Stimulated activated effector memory CD8-positive, alpha-beta T cell treated with anti-CD3 and anti-CD28 coated beads, Interleukin-12 subunit alpha, Interleukin-12 subunit beta, amount 100 ng/mL, for 72 hours (primary cell): Measurements from ENCODE around the gene NUDT9.
"Not testable (repeated sequence)": the region's sequence is repeated elsewhere in the genome, so short reads cannot be mapped to it uniquely, and the experiment has no call there.

Experiments used
- ATAC-seq: fragments of 150-1000 bp; cut with Tn5 transposase; 2 replicates; pipeline ENCODE4 v1.10.0; 2021
- DNase-seq, 2 donors: peaks; one replicate each; pipeline ENCODE4 v3.0.0; 2021 to 2022; ENCODE audit warnings: low spot score in 2 of 2
- H3K27ac Mint-ChIP-seq: one replicate; pipeline ENCODE4 v1.8.0; 2022; ENCODE audit warnings: mild to moderate bottlenecking, mixed read lengths
- H3K36me3 Mint-ChIP-seq: one replicate; pipeline ENCODE4 v1.8.0; 2022; ENCODE audit warnings: mild to moderate bottlenecking, mixed read lengths
- H3K4me1 Mint-ChIP-seq: one replicate; pipeline ENCODE4 v1.8.0; 2022; ENCODE audit warnings: mixed read lengths
- H3K4me3 Mint-ChIP-seq: one replicate; pipeline ENCODE4 v1.8.0; 2022; ENCODE audit warnings: mild to moderate bottlenecking, mixed read lengths
- H3K9me3 Mint-ChIP-seq: one replicate; pipeline ENCODE4 v1.8.0; 2022; ENCODE audit warnings: mixed read lengths

The NUDT9 gene

GRCh38 chr4:87422104-87423052 is at the start of gene NUDT9:
Gene NUDT9 (plus strand): TSS chr4:87422573. CDS start chr4:87422906, 333 bp downstream.
- DNase-seq = peak; percentile 76 to 92
- H3K4me1 Mint-ChIP-seq = peaks cover 17% of the 10 kb centered on the region
- ATAC-seq = peak; percentile 93
- peaks cover 9% of the 10 kb centered on the region for H3K36me3 Mint-ChIP-seq
- peak within 1 kb of the TSS; percentile 95 for H3K27ac Mint-ChIP-seq
- H3K4me3 Mint-ChIP-seq = peak within 1 kb of the TSS; percentile 98
- H3K9me3 Mint-ChIP-seq = no peaks in the 10 kb centered on the region

- ATAC-seq (peak; percentile 40), DNase-seq (no peak)
- Mint-ChIP-seq H3K36me3 (peaks cover 56% of the 10 kb centered on the region), H3K4me1 (no peaks in the 10 kb centered on the region), H3K27ac (no peak overlapping the region), H3K9me3 (no peaks in the 10 kb centered on the region), H3K4me3 (no peak overlapping the region)
Measured at GRCh38 chr4:87375719-87376291, 46.6 kb upstream of the NUDT9 start.

GRCh38 chr4:87377816-87378215 is 44.6 kb upstream of the NUDT9 start:
- H3K4me1 Mint-ChIP-seq = peaks cover 2% of the 10 kb centered on the region
- peaks cover 49% of the 10 kb centered on the region for H3K36me3 Mint-ChIP-seq
- DNase-seq = no peak
- no peak for ATAC-seq
- no peak overlapping the region for H3K4me3 Mint-ChIP-seq
- no peaks in the 10 kb centered on the region for H3K9me3 Mint-ChIP-seq
- no peak overlapping the region for H3K27ac Mint-ChIP-seq

DNA sequence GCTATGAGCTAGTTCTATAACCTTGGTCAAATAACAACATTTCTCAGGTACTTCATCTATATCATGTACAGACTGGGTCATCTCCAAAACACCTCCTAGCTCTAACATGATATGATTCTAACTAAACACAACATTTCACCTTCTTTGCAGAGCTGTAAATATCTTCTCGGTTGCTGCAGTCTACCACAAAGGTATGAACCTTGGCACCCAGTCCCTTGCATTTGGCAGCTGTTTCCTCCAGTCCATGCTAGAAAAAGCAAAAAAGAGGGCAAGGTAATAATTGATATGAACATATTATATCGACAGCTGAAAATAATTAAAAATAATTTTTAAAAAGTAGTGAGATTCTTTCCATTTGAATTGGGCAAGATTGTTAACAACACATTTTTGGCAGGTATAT is 40.3 kb upstream of the NUDT9 start:
- H3K4me3 Mint-ChIP-seq = no peak overlapping the region
- peaks cover 24% of the 10 kb centered on the region for H3K36me3 Mint-ChIP-seq
- ATAC-seq (no peak), DNase-seq (no peak)
- H3K4me1 Mint-ChIP-seq = peaks cover 32% of the 10 kb centered on the region
- H3K9me3 Mint-ChIP-seq = no peaks in the 10 kb centered on the region
- no peak overlapping the region for H3K27ac Mint-ChIP-seq

- Mint-ChIP-seq H3K36me3 (peaks cover 24% of the 10 kb centered on the region), H3K4me3 (no peak overlapping the region), H3K4me1 (peaks cover 40% of the 10 kb centered on the region), H3K9me3 (no peaks in the 10 kb centered on the region), H3K27ac (peak overlapping the region; percentile 4)
- no peak for ATAC-seq
- DNase-seq = no peak
Measured at GRCh38 chr4:87382931-87383330, 39.4 kb upstream of the NUDT9 start.

DNA sequence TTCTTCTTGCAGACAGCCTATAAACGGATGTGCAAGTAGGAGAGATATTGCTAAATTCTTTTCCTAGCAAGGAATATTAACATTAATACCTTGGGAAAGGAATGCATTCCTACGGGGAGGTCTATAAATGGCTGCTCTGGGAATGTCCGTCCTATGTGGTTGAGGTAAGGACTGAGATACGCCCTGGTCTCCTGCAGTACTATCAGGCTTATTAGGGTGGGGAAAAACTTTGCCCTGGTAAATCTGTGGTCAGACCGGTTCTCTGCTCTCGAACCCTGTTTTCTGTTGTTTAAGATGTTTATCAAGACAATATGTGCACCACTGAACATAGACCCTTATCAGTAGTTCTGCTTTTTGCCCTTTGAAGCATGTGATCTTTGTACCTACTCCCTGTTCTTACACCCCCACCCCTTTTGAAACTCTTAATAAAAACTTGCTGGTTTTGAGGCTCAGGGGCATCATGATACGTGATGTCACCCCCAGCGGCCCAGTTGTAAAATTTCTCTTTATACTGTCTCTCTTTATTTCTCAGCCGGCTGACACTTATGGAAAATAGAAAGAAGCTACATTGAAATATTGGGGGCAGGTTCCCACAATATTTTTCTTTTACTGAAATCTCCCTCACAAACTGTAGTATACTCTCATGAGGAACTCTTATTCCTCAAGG is 37.8 kb upstream of the NUDT9 start:
- Mint-ChIP-seq H3K4me1 (peaks cover 54% of the 10 kb centered on the region), H3K36me3 (peaks cover 24% of the 10 kb centered on the region)
- not testable (repeated sequence) for H3K4me3 Mint-ChIP-seq, H3K9me3 Mint-ChIP-seq, ATAC-seq, H3K27ac Mint-ChIP-seq, DNase-seq

- Mint-ChIP-seq H3K4me1 (peaks cover 58% of the 10 kb centered on the region), H3K27ac (peak overlapping the region; percentile 63), H3K9me3 (no peaks in the 10 kb centered on the region), H3K4me3 (no peak overlapping the region), H3K36me3 (no peaks in the 10 kb centered on the region)
- DNase-seq = no peak
- ATAC-seq = no peak
Measured at GRCh38 chr4:87387237-87387636, 35.1 kb upstream of the NUDT9 start.

DNA sequence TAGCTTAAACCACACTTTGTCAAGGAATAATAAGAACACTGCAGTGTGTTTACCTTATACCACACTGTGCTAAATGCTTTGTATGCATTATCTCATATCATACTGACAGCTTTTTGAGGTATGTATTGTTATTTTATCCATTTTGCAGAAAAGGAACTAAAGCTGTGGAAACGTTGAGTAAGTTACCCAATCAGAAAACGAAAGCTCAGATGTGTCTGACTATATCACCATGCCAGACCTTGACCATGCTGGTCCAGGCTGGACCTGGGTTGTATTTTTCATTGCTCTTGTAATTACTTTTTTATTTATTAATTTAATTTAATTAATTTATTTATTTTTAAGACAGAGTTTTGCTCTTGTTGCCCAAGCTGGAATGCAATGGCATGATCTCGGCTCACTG is 33.5 kb upstream of the NUDT9 start:
- Mint-ChIP-seq H3K36me3 (no peaks in the 10 kb centered on the region), H3K27ac (peak overlapping the region; percentile 63), H3K9me3 (no peaks in the 10 kb centered on the region), H3K4me3 (peak overlapping the region; percentile 84), H3K4me1 (peaks cover 45% of the 10 kb centered on the region)
- DNase-seq (no peak), ATAC-seq (no peak)

DNA sequence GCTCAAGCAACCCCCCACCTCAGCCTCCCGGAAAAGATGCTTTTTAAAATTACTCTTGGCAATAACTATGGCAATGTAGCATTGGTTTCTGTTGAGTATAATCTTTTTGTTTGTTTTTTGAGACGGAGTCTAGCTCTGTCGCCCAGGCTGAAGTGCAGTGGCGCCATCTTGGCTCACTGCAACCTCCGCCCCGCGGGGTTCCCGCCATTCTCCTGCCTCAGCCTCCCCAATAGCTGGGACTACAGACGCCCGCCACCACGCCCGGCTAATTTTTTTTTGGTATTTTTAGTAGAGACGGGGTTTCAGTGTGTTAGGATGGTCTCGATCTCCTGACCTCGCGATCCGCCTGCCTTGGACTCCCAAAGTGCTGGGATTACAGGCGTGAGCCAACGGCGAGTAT is 32.3 kb upstream of the NUDT9 start:
- H3K9me3 Mint-ChIP-seq, DNase-seq, ATAC-seq, H3K36me3 Mint-ChIP-seq: not testable (repeated sequence)
- Mint-ChIP-seq H3K4me1 (peaks cover 42% of the 10 kb centered on the region), H3K4me3 (peak overlapping the region; percentile 84), H3K27ac (peak overlapping the region; percentile 91)

- ATAC-seq = no peak
- no peak for DNase-seq
- H3K4me1 Mint-ChIP-seq = peaks cover 38% of the 10 kb centered on the region
Measured at GRCh38 chr4:87390551-87390890, 31.9 kb upstream of the NUDT9 start.

DNA sequence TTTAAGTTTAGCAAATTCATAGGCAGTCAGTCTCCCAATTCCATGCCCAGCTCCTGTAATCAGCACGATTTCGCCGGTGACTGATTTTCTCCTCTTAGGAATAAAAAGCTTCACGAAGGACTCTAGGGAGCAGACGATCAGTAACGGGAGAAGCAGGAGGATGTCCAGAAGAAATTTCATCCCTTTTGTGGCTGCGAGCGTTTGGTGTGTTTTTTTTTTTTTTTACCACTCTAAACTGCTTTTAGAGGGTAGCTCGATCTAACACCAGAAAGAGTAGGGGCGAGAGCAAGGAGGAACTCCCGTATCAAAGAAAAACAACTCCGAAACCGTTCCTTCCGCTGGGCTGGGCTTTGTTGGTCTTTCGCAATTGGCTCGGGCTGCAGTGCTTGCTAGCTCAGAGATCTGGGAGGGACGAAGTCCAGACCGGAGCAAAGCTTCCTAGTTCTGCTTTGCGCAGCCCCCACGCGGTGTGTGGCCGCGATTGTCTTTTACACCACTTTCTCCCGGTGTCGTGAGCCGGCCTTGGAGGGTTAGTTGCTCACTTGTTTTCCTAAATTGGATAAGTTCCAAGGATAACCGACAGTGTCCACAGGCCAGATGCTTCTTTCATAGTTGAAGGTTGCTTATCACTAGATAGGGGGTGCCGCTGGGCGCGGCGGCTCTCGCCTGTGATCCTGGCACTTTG is 31.3 kb upstream of the NUDT9 start, which contains the start of gene HSD17B11:
HSD17B11 (minus strand) TSS at position 298 of the 685 bp plus-strand sequence; CDS start at position 180, 118 bp downstream.
- DNase-seq (peak; percentile 54 to 86), ATAC-seq (peak; percentile 99)
- H3K36me3 Mint-ChIP-seq = no peaks in the 10 kb centered on the region
- H3K9me3 Mint-ChIP-seq = no peaks in the 10 kb centered on the region
- peak within 1 kb of the TSS; percentile 84 for H3K4me3 Mint-ChIP-seq
- H3K27ac Mint-ChIP-seq = peak within 1 kb of the TSS; percentile 91
- peaks cover 37% of the 10 kb centered on the region for H3K4me1 Mint-ChIP-seq

More at GRCh38 chr4:87390551-87390890, 31.9 kb upstream of the NUDT9 start:
- Mint-ChIP-seq H3K9me3 (no peaks in the 10 kb centered on the region), H3K4me3 (peak overlapping the region; percentile 84), H3K27ac (peak overlapping the region; percentile 91), H3K36me3 (no peaks in the 10 kb centered on the region)

- Mint-ChIP-seq H3K36me3 (no peaks in the 10 kb centered on the region), H3K4me1 (peaks cover 31% of the 10 kb centered on the region), H3K9me3 (no peaks in the 10 kb centered on the region), H3K27ac (peak overlapping the region; percentile 91), H3K4me3 (peak overlapping the region; percentile 84)
- peak; percentile 34 for ATAC-seq
- no peak for DNase-seq
Measured at GRCh38 chr4:87391576-87392054, 30.8 kb upstream of the NUDT9 start.

- H3K4me3 Mint-ChIP-seq = no peak overlapping the region
- ATAC-seq (no peak), DNase-seq (no peak)
- no peaks in the 10 kb centered on the region for H3K9me3 Mint-ChIP-seq
- H3K36me3 Mint-ChIP-seq = no peaks in the 10 kb centered on the region
- no peak overlapping the region for H3K27ac Mint-ChIP-seq
- H3K4me1 Mint-ChIP-seq = peaks cover 26% of the 10 kb centered on the region
Measured at GRCh38 chr4:87392183-87392582, 30.2 kb upstream of the NUDT9 start.

DNA sequence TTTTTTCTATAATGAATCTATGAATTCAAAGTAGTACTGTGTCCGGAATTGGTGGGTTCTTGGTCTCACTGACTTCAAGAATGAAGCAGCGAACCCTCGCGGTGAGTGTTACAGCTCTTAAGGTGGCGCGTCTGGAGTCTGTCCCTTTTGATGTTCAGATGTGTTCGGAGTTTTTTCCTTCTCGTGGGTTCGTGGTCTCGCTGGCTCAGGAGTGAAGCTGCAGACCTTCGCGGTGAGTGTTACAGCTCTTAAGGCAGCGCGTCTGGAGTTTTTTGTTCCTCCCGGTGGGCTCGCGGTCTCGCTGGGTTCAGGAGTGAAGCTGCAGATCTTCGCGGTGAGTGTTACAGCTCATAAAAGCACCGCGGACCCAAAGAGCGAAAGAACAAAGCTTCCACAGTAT is 27.3 kb upstream of the NUDT9 start:
- not testable (repeated sequence) for H3K4me1 Mint-ChIP-seq, H3K36me3 Mint-ChIP-seq, H3K9me3 Mint-ChIP-seq, ATAC-seq, DNase-seq, H3K27ac Mint-ChIP-seq
- H3K4me3 Mint-ChIP-seq = peak overlapping the region; percentile 54

DNA sequence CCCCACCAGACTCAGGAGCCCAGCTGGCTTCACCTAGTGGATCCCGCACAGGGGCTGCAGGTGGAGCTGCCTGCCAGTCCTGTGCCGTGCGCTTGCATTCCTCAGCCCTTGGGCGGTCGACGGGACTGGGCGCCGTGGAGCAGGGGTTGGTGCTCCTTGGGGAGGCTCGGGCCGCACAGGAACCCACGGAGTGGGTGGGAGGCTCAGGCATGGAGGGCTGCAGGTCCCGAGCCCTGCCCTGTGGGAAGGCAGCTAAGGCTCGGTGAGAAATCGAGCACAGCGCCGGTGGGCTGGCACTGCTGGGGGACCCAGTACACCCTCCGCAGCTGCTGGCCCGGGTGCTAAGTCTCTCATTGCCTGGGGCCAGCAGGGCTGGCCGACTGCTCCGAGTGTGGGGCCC is 26.5 kb upstream of the NUDT9 start:
- H3K36me3 Mint-ChIP-seq, H3K27ac Mint-ChIP-seq, H3K4me1 Mint-ChIP-seq, DNase-seq, H3K9me3 Mint-ChIP-seq, ATAC-seq, H3K4me3 Mint-ChIP-seq: not testable (repeated sequence)
